Measurements from ENCODE around the gene NOTCH1. TPM values are rescaled to one million over a fixed set of nuclear protein-coding genes. Genes with fewer than 3 reads are reported as not detected.

The NOTCH1 gene
- total and polyA plus RNA-seq, 11 donors: 8.0 to 47.3 (median 20.3) TPM

DNA sequence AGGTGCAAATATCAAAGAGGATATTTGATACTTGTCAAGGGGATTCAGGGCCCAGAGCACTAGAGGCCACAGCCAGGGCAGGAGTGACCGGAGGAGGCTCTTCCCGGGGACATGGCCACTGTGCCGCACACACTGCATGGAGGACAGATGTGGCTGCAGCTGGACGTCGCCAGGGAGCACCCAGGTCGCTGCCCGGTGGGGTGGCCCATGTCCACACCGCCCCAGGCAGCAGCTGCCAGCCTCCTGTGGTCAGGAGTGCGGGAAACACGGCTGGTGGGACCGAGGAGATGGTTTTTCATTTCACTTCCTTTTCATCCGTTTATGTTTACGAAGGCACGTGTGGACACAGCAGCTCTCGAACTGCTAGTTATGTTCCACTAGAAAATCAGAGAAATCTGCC lies 78.1 kb downstream of the NOTCH1 start:
- Histone ChIP-seq H3K4me1 (no peaks in the 10 kb centered on the region), H3K36me3 (peaks cover 7 to 100% (median 98%) of the 10 kb centered on the region in 9 donors), H3K27me3 (no peaks in the 10 kb centered on the region), H3K4me3 (no peak overlapping the region), H3K27ac (no peak overlapping the region), H3K9me3 (no peaks in the 10 kb centered on the region)
- intact Hi-C loops (cut with DNase I): no loop called here
- DNase-seq (no peak), ATAC-seq (no peak)
- WGBS, 4 donors: 86 to 89% (median 88%) methylated on average over 15 of the region's 15 CpGs
- TF ChIP-seq, protein P1, sequence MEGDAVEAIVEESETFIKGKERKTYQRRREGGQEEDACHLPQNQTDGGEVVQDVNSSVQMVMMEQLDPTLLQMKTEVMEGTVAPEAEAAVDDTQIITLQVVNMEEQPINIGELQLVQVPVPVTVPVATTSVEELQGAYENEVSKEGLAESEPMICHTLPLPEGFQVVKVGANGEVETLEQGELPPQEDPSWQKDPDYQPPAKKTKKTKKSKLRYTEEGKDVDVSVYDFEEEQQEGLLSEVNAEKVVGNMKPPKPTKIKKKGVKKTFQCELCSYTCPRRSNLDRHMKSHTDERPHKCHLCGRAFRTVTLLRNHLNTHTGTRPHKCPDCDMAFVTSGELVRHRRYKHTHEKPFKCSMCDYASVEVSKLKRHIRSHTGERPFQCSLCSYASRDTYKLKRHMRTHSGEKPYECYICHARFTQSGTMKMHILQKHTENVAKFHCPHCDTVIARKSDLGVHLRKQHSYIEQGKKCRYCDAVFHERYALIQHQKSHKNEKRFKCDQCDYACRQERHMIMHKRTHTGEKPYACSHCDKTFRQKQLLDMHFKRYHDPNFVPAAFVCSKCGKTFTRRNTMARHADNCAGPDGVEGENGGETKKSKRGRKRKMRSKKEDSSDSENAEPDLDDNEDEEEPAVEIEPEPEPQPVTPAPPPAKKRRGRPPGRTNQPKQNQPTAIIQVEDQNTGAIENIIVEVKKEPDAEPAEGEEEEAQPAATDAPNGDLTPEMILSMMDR (IDR thresholded peaks at IDR 0.05): no peak
- no peak for TF ChIP-seq POLR2A (IDR thresholded peaks at IDR 0.05)

DNA sequence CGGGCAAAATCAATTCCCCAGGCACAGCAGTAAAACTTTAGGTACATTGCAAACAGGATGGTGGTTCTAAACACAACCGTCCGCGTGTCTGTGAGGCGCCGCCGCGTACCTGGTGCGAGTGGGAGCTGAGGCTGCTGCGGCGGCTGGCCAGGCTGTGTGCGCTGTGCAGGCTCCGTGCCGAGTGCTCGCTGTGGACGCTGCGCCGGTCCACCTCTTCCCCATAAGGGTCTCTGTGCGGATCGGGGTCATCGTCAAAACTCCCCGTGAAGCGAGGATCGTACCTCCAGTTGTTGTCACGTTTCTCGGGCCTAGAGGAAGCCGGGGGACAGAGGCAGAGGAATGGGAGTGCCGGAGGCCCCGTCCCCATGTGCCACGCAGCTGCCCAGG lies 79.7 kb downstream of the NOTCH1 start:
- H3K4me3 ChIP-seq: no peak overlapping the region
- peaks cover 7 to 100% (median 100%) of the 10 kb centered on the region in 9 donors for H3K36me3 ChIP-seq
- H3K4me1 ChIP-seq: no peaks in the 10 kb centered on the region
- ATAC-seq: no peak
- DNase-seq: no peak
- TF ChIP-seq, protein P1 (IDR thresholded peaks at IDR 0.05): no peak
- TF ChIP-seq POLR2A (IDR thresholded peaks at IDR 0.05): no peak
- H3K9me3 ChIP-seq: no peaks in the 10 kb centered on the region
- WGBS, 4 donors: 95 to 97% (median 96%) methylated on average over 13 to 30 of the region's 30 CpGs
- no peaks in the 10 kb centered on the region for H3K27me3 ChIP-seq
- intact Hi-C loops (cut with DNase I): no loop called here
- no peak overlapping the region for H3K27ac ChIP-seq

DNA sequence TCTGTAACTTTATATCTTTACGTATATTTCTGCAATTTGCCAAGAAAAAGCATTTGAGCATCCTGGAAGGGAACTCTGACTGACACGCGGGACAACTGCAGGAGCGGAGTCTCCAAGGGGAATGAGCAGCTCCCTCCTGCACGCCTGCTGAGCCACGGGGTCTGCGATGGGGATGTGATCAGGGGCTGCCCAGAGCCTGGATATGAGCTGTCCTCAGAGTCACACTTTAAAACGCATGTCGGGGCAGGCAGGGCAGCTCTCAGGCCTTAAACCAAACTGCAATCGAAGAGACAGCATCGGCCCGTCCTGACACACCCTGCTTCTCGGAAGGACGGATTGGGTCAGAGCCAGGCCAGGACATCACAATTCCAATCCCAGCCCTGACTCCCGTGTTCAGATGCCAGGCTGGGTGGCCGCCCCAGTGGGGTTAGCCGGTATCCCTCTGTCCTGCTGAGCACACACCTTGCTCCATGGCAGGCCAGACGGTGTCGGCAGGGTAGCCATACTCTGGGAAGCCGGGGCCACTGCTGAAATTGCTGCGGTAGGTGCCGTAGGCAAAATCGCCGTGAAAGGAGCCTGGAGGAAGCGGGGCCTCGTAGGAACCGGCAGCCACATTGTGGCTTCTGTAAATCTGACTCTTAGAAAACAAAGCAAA lies 80.2 kb downstream of the NOTCH1 start:
- H3K4me1 ChIP-seq: no peaks in the 10 kb centered on the region
- DNase-seq (no peak), ATAC-seq (no peak)
- 93 to 96% (median 93%) methylated on average over 26 to 27 of the region's 27 CpGs for WGBS, 4 donors
- no peaks in the 10 kb centered on the region for H3K27me3 ChIP-seq
- H3K27ac ChIP-seq: no peak overlapping the region
- TF ChIP-seq POLR2A (IDR thresholded peaks at IDR 0.05): no peak
- TF ChIP-seq, protein P1 (IDR thresholded peaks at IDR 0.05): no peak
- no peak overlapping the region for H3K4me3 ChIP-seq
- H3K9me3 ChIP-seq: no peaks in the 10 kb centered on the region
- H3K36me3 ChIP-seq: peaks cover 7 to 100% (median 100%) of the 10 kb centered on the region in 9 donors
- intact Hi-C loops (cut with DNase I): no loop called here

DNA sequence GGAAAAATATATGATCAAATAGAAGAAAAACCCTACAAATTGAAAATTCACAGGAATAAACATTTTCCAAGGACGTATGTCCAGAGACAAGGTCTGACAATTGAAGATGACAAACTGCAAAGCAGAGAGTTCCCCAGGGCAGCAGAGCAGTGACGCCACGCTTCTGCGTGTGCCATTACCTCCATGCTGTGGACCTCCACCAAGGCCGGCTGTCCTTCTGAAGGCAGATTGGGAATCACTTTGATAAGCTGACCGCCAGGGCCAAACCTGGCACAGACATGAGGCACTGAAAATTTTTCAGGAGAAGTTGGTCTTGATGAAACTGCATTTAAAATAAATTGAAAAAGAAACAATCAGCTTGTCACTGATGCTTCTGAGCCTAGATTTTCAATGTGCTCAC lies 81.6 kb downstream of the NOTCH1 start:
- H3K9me3 ChIP-seq: no peaks in the 10 kb centered on the region
- no peaks in the 10 kb centered on the region for H3K27me3 ChIP-seq
- H3K36me3 ChIP-seq: peaks cover 5 to 100% (median 100%) of the 10 kb centered on the region in 9 donors
- intact Hi-C loops (cut with DNase I): no loop called here
- no peak for ATAC-seq
- no peak overlapping the region for H3K27ac ChIP-seq
- TF ChIP-seq, protein P1 (IDR thresholded peaks at IDR 0.05): no peak
- no peak for DNase-seq
- H3K4me3 ChIP-seq: no peak overlapping the region
- 92 to 96% (median 94%) methylated on average over 6 of the region's 6 CpGs for WGBS, 4 donors
- H3K4me1 ChIP-seq: no peaks in the 10 kb centered on the region
